Activated naive CD4-positive, alpha-beta T cell treated with anti-CD3 and anti-CD28 coated beads, Interleukin-2, amount 50 U/mL, for 24 hours (primary cell): ENCODE data around the gene LSM5.
"Not testable (repeated sequence)": the region's sequence is repeated elsewhere in the genome, so short reads cannot be mapped to it uniquely, and the experiment has no call there.

Experiments used
- H3K27ac Mint-ChIP-seq: one replicate; pipeline ENCODE4 v1.8.0; 2021; ENCODE audit warnings: mild to moderate bottlenecking, mixed read lengths
- H3K27me3 Mint-ChIP-seq: one replicate; pipeline ENCODE4 v1.8.0; 2021; ENCODE audit warnings: mixed read lengths
- H3K36me3 Mint-ChIP-seq: one replicate; pipeline ENCODE4 v1.8.0; 2021; ENCODE audit warnings: mixed read lengths
- H3K4me1 Mint-ChIP-seq: one replicate; pipeline ENCODE4 v1.8.0; 2021; ENCODE audit warnings: mixed read lengths
- H3K4me3 Mint-ChIP-seq: one replicate; pipeline ENCODE4 v1.8.0; 2021; ENCODE audit warnings: mild to moderate bottlenecking, mixed read lengths
- H3K9me3 Mint-ChIP-seq: one replicate; pipeline ENCODE4 v1.8.0; 2021; ENCODE audit warnings: mixed read lengths

The LSM5 gene

GRCh38 chr7:32516551-32517100 is 26.4 kb upstream of the LSM5 start:
- Mint-ChIP-seq H3K9me3 (no peaks in the 10 kb centered on the region), H3K4me1 (peaks cover 75% of the 10 kb centered on the region)

GRCh38 chr7:32515890-32516550 is 25.8 kb upstream of the LSM5 start:
- H3K27me3 Mint-ChIP-seq: no peaks in the 10 kb centered on the region
- H3K9me3 Mint-ChIP-seq: no peaks in the 10 kb centered on the region
- H3K4me1 Mint-ChIP-seq: peaks cover 77% of the 10 kb centered on the region
- H3K36me3 Mint-ChIP-seq: peaks cover 24% of the 10 kb centered on the region
- peak overlapping the region; percentile 87 for H3K27ac Mint-ChIP-seq
- peak overlapping the region; percentile 55 for H3K4me3 Mint-ChIP-seq

More at GRCh38 chr7:32516551-32517100, 26.4 kb upstream of the LSM5 start:
- H3K27ac Mint-ChIP-seq: no peak overlapping the region
- no peak overlapping the region for H3K4me3 Mint-ChIP-seq
- H3K27me3 Mint-ChIP-seq: no peaks in the 10 kb centered on the region
- H3K36me3 Mint-ChIP-seq: peaks cover 28% of the 10 kb centered on the region

- peaks cover 90% of the 10 kb centered on the region for H3K4me1 Mint-ChIP-seq
- H3K27ac Mint-ChIP-seq: peak overlapping the region; percentile 87
- H3K4me3 Mint-ChIP-seq: no peak overlapping the region
- H3K9me3 Mint-ChIP-seq: no peaks in the 10 kb centered on the region
- no peaks in the 10 kb centered on the region for H3K27me3 Mint-ChIP-seq
- H3K36me3 Mint-ChIP-seq: peaks cover 15% of the 10 kb centered on the region
These were observed 23.0 kb upstream of the LSM5 start for GRCh38 chr7:32513210-32513609.

GRCh38 chr7:32511791-32512190 is 21.6 kb upstream of the LSM5 start:
- Mint-ChIP-seq H3K4me3 (no peak overlapping the region), H3K27me3 (no peaks in the 10 kb centered on the region), H3K27ac (peak overlapping the region; percentile 81), H3K36me3 (peaks cover 10% of the 10 kb centered on the region), H3K4me1 (peaks cover 97% of the 10 kb centered on the region), H3K9me3 (no peaks in the 10 kb centered on the region)

- peaks cover 3% of the 10 kb centered on the region for H3K36me3 Mint-ChIP-seq
- H3K4me1 Mint-ChIP-seq: peaks cover 78% of the 10 kb centered on the region
- H3K27me3 Mint-ChIP-seq: no peaks in the 10 kb centered on the region
- no peak overlapping the region for H3K4me3 Mint-ChIP-seq
- H3K9me3 Mint-ChIP-seq: no peaks in the 10 kb centered on the region
- peak overlapping the region; percentile 73 for H3K27ac Mint-ChIP-seq
These were observed 17.2 kb upstream of the LSM5 start for GRCh38 chr7:32507414-32507813.

- Mint-ChIP-seq H3K27me3 (no peaks in the 10 kb centered on the region), H3K36me3 (peaks cover 3% of the 10 kb centered on the region), H3K27ac (peak overlapping the region; percentile 92), H3K4me3 (no peak overlapping the region), H3K4me1 (peaks cover 75% of the 10 kb centered on the region), H3K9me3 (no peaks in the 10 kb centered on the region)
These were observed 16.3 kb upstream of the LSM5 start for GRCh38 chr7:32506266-32507054.

- peak overlapping the region; percentile 96 for H3K27ac Mint-ChIP-seq
- H3K4me3 Mint-ChIP-seq: peak overlapping the region; percentile 45
- H3K36me3 Mint-ChIP-seq: peaks cover 13% of the 10 kb centered on the region
- no peaks in the 10 kb centered on the region for H3K9me3 Mint-ChIP-seq
- peaks cover 60% of the 10 kb centered on the region for H3K4me1 Mint-ChIP-seq
- H3K27me3 Mint-ChIP-seq: no peaks in the 10 kb centered on the region
These were observed 12.5 kb upstream of the LSM5 start for GRCh38 chr7:32502728-32503127.

- Mint-ChIP-seq H3K9me3 (no peaks in the 10 kb centered on the region), H3K27me3 (no peaks in the 10 kb centered on the region), H3K36me3 (peaks cover 13% of the 10 kb centered on the region), H3K4me1 (peaks cover 52% of the 10 kb centered on the region), H3K4me3 (peak overlapping the region; percentile 37), H3K27ac (peak overlapping the region; percentile 77)
These were observed 11.3 kb upstream of the LSM5 start for GRCh38 chr7:32501522-32501921.

GRCh38 chr7:32500922-32501341 is 10.8 kb upstream of the LSM5 start:
- Mint-ChIP-seq H3K4me1 (peaks cover 51% of the 10 kb centered on the region), H3K27me3 (no peaks in the 10 kb centered on the region), H3K9me3 (no peaks in the 10 kb centered on the region), H3K27ac (peak overlapping the region; percentile 77), H3K4me3 (peak overlapping the region; percentile 37), H3K36me3 (peaks cover 13% of the 10 kb centered on the region)

- H3K9me3 Mint-ChIP-seq, H3K27me3 Mint-ChIP-seq: not testable (repeated sequence)
- H3K27ac Mint-ChIP-seq: peak overlapping the region; percentile 48
- H3K36me3 Mint-ChIP-seq: peaks cover 13% of the 10 kb centered on the region
- peaks cover 51% of the 10 kb centered on the region for H3K4me1 Mint-ChIP-seq
- peak overlapping the region; percentile 15 for H3K4me3 Mint-ChIP-seq
These were observed 10.0 kb upstream of the LSM5 start for GRCh38 chr7:32500216-32500615.

- not testable (repeated sequence) for H3K27me3 Mint-ChIP-seq, H3K9me3 Mint-ChIP-seq
- Mint-ChIP-seq H3K4me3 (peak overlapping the region; percentile 33), H3K4me1 (peaks cover 53% of the 10 kb centered on the region), H3K36me3 (peaks cover 13% of the 10 kb centered on the region), H3K27ac (peak overlapping the region; percentile 35)
These were observed 9.6 kb upstream of the LSM5 start for GRCh38 chr7:32499755-32500154.

- peaks cover 32% of the 10 kb centered on the region for H3K4me1 Mint-ChIP-seq
- no peaks in the 10 kb centered on the region for H3K27me3 Mint-ChIP-seq
- H3K36me3 Mint-ChIP-seq: peaks cover 10% of the 10 kb centered on the region
- peak overlapping the region; percentile 95 for H3K27ac Mint-ChIP-seq
- H3K9me3 Mint-ChIP-seq: no peaks in the 10 kb centered on the region
- peak overlapping the region; percentile 92 for H3K4me3 Mint-ChIP-seq
These were observed 6.1 kb upstream of the LSM5 start for GRCh38 chr7:32496052-32496813.

GRCh38 chr7:32495298-32496051 is 5.3 kb upstream of the LSM5 start, which contains the start of gene AVL9:
Gene AVL9, plus strand, starts transcription at chr7:32495489. Its CDS starts 221 bp downstream, at chr7:32495710.
- Mint-ChIP-seq H3K4me3 (peak within 1 kb of the TSS; percentile 92), H3K27me3 (no peaks in the 10 kb centered on the region), H3K4me1 (peaks cover 29% of the 10 kb centered on the region), H3K9me3 (no peaks in the 10 kb centered on the region), H3K27ac (peak within 1 kb of the TSS; percentile 95), H3K36me3 (peaks cover 8% of the 10 kb centered on the region)

GRCh38 chr7:32494946-32495297 is 4.7 kb upstream of the LSM5 start:
- Mint-ChIP-seq H3K4me3 (peak overlapping the region; percentile 92), H3K4me1 (peaks cover 23% of the 10 kb centered on the region), H3K36me3 (peaks cover 5% of the 10 kb centered on the region), H3K9me3 (no peaks in the 10 kb centered on the region), H3K27ac (peak overlapping the region; percentile 80), H3K27me3 (no peaks in the 10 kb centered on the region)

- peak overlapping the region; percentile 96 for H3K27ac Mint-ChIP-seq
- H3K36me3 Mint-ChIP-seq: peaks cover 12% of the 10 kb centered on the region
- peak overlapping the region; percentile 93 for H3K4me3 Mint-ChIP-seq
- H3K9me3 Mint-ChIP-seq: no peaks in the 10 kb centered on the region
- peaks cover 27% of the 10 kb centered on the region for H3K4me1 Mint-ChIP-seq
- H3K27me3 Mint-ChIP-seq: no peaks in the 10 kb centered on the region
These were observed 423 bp downstream of the LSM5 start for GRCh38 chr7:32489788-32490126.
